Measurements from ENCODE around the gene IRX1. TPM values are rescaled to one million over a fixed set of nuclear protein-coding genes. Genes with fewer than 3 reads are reported as not detected.

The IRX1 gene
- total and polyA plus RNA-seq, 2 of the 13 experiments (the other 11 are each of a cell fraction or from before 2014, with no cell fraction given), result not detected

DNA sequence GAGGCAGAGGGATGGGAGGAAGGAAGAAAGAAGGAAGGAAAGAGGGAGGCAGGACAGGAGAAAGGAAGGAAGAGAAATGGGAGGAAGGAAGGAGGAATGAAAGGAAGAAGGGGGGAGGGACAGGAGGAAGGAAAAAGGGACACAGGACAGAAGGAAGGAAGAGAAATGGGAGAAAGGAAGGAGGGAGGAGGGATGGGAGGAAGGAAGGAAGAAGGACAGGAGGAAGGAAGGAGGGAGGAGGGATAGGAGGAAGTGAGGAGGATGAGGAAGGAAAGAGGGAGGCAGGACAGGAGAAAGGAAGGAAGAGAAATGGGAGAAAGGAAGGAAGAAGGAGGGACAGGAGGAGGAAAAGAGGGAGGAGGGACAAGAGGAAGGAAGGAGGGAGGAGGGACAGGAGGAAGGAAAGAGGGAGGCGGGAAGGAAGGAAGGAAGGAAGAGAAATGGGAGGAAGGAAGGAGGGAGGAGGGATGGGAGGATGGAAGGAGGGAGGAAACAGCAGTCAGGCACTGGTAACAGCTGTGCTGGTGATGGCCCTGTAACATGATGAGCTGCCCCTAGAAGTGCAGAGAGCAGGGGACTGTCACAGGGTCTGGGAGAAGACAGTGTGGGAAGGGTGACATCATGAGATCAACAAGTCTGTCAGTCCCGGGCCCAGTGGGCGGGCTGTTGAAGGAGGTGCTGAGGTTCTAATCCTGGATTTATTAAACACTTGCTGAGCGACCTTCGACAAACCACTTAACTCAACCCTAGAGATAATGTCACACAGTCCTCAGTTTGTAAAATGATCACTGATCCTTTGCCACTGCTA lies 10.7 kb upstream of the IRX1 start:
- Histone ChIP-seq H3K9ac (ENCODE audit: insufficient read depth, low read depth, low read length) (no peak overlapping the region), H3K4me1 (ENCODE audit: insufficient read depth, low read length) (no peaks in the 10 kb centered on the region), H2AFZ (ENCODE audit: low read length) (no peak overlapping the region), H3K36me3 (replicated peaks in 1 of 2; ENCODE audit: control insufficient read depth in 1 of 2, insufficient read depth in 2 of 2, low read length in 2 of 2) (no peaks in the 10 kb centered on the region), H3K27ac (ENCODE audit: extremely low read length, insufficient read depth, low read length) (no peak overlapping the region), H3K4me2 (ENCODE audit: low read depth, low read length) (no peak overlapping the region), H3K9me3 (ENCODE audit: low read length) (no peaks in the 10 kb centered on the region), H3K27me3 (ENCODE audit: control insufficient read depth in 1 of 2, insufficient read depth in 2 of 2, low read length in 2 of 2) (no peaks in the 10 kb centered on the region; a peak in 1 of 5 replicates), H3K79me2 (ENCODE audit: insufficient read depth, low read length) (no peaks in the 10 kb centered on the region), H3K4me3 (replicated peaks in 1 of 3; ENCODE audit: insufficient read depth in 1 of 3, low read depth in 2 of 3, low read length in 3 of 3) (no peak overlapping the region), H4K20me1 (ENCODE audit: insufficient read depth, low read length) (no peaks in the 10 kb centered on the region)
- DNase-seq (ENCODE audit: low spot score) (no peak), ATAC-seq (no peak), FAIRE-seq (no peak)
- CTCF ChIA-PET (ENCODE audit: low intra/inter-chr PET ratio, low total read pairs), result no interaction called here
- 10% methylated on average over 3 of the region's 5 CpGs for WGBS (ENCODE audit: low lambda C conversion rate)
- no TSS peak for BruUV-seq (replicated peaks)
- in situ Hi-C loops (cut with HindIII; ENCODE audit: extremely low pct_ligation_motif_present, low pct_unique_long_range_greater_than_20kb), result no loop called here
- TF ChIP-seq ETV5 (CRISPR knock-in tag; IDR thresholded peaks at IDR 0.05; ENCODE audit: borderline replicate concordance) (no peak), MBNL3 (CRISPR knock-in tag; conservative IDR thresholded peaks at IDR 0.05) (no peak), TCF12 (IDR thresholded peaks at IDR 0.05) (no peak), TCF12 (CRISPR knock-in tag; IDR thresholded peaks at IDR 0.05) (no peak)
- TF ChIP-seq, protein P1, sequence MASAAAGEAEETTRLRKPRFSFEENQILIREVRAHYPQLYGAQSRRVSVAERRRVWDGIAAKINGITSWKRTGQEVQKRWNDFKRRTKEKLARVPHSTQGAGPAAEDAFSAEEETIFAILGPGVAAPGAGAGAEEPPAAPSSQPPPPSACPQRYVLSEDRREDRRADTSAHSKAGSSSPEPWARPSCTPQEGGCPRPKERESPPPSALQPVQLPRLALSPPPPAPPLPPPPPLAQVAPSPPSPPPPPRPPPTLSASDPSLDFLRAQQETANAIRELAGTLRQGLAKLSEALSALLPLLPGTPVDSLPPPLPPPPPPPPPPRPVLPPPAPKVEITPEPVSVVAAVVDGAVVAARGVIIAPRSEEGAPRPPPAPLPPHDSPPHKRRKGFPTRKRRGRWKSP (CRISPR knock-in tag; IDR thresholded peaks at IDR 0.05), result no peak
- POLR2A ChIA-PET, result no interaction called here
- intact Hi-C loops (cut with micrococcal nuclease; ENCODE audit: unreplicated experiment), result no loop called here

DNA sequence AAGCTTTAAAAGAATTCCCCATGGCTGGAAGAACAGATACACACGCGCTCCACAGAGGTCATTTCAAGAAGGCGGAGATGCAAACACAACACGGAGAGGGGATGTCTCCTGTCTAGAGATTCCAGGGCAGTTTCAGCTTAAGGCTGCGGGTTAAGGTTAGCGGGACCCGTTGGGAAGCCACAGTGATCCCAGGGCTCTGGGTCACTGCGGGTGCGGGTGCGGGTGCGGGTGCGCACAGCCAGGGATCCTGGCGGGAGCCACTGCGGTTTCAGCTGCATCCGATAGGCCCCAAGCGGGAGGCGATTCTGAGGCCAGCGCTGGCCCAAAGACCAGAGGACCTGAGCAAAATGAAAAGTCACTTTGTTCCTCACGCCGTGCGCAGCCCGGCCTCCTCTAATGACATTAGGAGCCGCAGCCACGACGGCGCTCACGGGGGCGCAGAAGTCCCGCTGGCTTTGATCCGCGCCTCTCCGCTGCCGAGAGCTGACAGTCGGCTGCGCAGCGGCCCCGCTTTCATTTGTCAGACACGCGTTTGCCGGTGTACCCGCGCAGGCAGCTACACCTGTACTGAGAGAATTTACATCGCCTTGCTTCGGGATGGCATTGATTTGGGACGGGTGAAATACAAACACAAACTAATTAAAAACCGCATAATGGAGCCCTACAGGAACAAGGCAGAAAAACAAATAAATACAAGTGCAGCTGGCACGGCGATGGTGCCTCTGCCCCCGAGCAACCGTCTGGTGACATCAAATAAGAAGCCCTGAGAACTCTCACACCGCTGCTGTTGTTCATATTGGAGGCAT lies 5.3 kb upstream of the IRX1 start:
- no peak overlapping the region for H2AFZ ChIP-seq (ENCODE audit: low read length)
- H4K20me1 ChIP-seq (ENCODE audit: insufficient read depth, low read length), result no peaks in the 10 kb centered on the region
- BruUV-seq (replicated peaks), result no TSS peak
- 37% methylated on average over 32 of the region's 51 CpGs for WGBS (ENCODE audit: low lambda C conversion rate)
- ChIA-PET POLR2A (no interaction called here), CTCF (ENCODE audit: low intra/inter-chr PET ratio, low total read pairs) (no interaction called here)
- no peaks in the 10 kb centered on the region for H3K79me2 ChIP-seq (ENCODE audit: insufficient read depth, low read length)
- FAIRE-seq (no peak), DNase-seq (ENCODE audit: low spot score) (no peak), ATAC-seq (no peak)
- no peaks in the 10 kb centered on the region for H3K9me3 ChIP-seq (ENCODE audit: low read length)
- peaks cover 0 to 17% of the 10 kb centered on the region in 2 experiments; a peak in 2 of 5 replicates for H3K27me3 ChIP-seq (ENCODE audit: control insufficient read depth in 1 of 2, insufficient read depth in 2 of 2, low read length in 2 of 2)
- intact Hi-C loops (cut with micrococcal nuclease; ENCODE audit: unreplicated experiment), result no loop called here
- no peak overlapping the region for H3K4me3 ChIP-seq (replicated peaks in 1 of 3; ENCODE audit: insufficient read depth in 1 of 3, low read depth in 2 of 3, low read length in 3 of 3)
- H3K27ac ChIP-seq (ENCODE audit: extremely low read length, insufficient read depth, low read length), result no peak overlapping the region
- no peak overlapping the region for H3K4me2 ChIP-seq (ENCODE audit: low read depth, low read length)
- no peaks in the 10 kb centered on the region for H3K36me3 ChIP-seq (replicated peaks in 1 of 2; ENCODE audit: control insufficient read depth in 1 of 2, insufficient read depth in 2 of 2, low read length in 2 of 2)
- in situ Hi-C loops (cut with HindIII; ENCODE audit: extremely low pct_ligation_motif_present, low pct_unique_long_range_greater_than_20kb), result no loop called here
- no peak overlapping the region for H3K9ac ChIP-seq (ENCODE audit: insufficient read depth, low read depth, low read length)
- H3K4me1 ChIP-seq (ENCODE audit: insufficient read depth, low read length), result no peaks in the 10 kb centered on the region
- TF ChIP-seq CCAR2 (optimal IDR thresholded peaks at IDR 0.05; ENCODE audit: low read depth, low read length), result no peak
- no peak for TF ChIP-seq CHD2 (IDR thresholded peaks at IDR 0.05; ENCODE audit: low read depth, low read length)
- TF ChIP-seq, protein P2, sequence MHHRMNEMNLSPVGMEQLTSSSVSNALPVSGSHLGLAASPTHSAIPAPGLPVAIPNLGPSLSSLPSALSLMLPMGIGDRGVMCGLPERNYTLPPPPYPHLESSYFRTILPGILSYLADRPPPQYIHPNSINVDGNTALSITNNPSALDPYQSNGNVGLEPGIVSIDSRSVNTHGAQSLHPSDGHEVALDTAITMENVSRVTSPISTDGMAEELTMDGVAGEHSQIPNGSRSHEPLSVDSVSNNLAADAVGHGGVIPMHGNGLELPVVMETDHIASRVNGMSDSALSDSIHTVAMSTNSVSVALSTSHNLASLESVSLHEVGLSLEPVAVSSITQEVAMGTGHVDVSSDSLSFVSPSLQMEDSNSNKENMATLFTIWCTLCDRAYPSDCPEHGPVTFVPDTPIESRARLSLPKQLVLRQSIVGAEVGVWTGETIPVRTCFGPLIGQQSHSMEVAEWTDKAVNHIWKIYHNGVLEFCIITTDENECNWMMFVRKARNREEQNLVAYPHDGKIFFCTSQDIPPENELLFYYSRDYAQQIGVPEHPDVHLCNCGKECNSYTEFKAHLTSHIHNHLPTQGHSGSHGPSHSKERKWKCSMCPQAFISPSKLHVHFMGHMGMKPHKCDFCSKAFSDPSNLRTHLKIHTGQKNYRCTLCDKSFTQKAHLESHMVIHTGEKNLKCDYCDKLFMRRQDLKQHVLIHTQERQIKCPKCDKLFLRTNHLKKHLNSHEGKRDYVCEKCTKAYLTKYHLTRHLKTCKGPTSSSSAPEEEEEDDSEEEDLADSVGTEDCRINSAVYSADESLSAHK (CRISPR knock-in tag; IDR thresholded peaks at IDR 0.05; ENCODE audit: borderline replicate concordance), result no peak
- no peak for TF ChIP-seq KMT2B (CRISPR knock-in tag; IDR thresholded peaks at IDR 0.05)
- TF ChIP-seq, protein P3, sequence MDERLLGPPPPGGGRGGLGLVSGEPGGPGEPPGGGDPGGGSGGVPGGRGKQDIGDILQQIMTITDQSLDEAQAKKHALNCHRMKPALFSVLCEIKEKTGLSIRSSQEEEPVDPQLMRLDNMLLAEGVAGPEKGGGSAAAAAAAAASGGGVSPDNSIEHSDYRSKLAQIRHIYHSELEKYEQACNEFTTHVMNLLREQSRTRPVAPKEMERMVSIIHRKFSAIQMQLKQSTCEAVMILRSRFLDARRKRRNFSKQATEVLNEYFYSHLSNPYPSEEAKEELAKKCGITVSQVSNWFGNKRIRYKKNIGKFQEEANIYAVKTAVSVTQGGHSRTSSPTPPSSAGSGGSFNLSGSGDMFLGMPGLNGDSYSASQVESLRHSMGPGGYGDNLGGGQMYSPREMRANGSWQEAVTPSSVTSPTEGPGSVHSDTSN (CRISPR knock-in tag; IDR thresholded peaks at IDR 0.05), result no peak
- TF ChIP-seq, protein P1 (CRISPR knock-in tag; IDR thresholded peaks at IDR 0.05), result no peak

All from HepG2 (cell line).